Measurements from ENCODE around the gene CTAG1B.

DNA sequence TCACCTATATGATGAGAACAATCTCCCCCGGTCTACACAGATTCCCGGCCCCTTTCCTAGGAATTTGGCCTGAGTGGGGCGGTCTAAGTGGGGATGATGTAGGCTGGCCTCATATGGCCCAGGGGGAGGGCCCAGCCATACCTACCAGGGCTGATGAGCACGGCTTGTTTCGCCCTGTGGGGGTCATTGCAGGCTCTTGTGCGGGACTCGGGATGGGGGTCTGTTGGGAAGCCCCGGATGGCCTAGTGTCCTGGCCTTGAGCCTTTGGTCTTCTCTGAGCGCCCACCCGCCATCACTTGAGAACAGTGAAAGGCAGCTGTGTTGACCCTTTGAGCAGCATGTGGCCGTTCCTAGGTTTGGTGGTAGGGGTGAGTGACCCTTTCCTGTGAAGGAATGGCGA, 39.1 kb upstream of the CTAG1B start:
- TF ChIP-seq GATA3 (IDR thresholded peaks at IDR 0.05; ENCODE audit: low read depth, low read length) = no peak
- no peak for TF ChIP-seq GATA2 (IDR thresholded peaks at IDR 0.05; ENCODE audit: low read depth, low read length)

Data from SH-SY5Y (cell line).